Measurements from ENCODE around the gene ZNF213. TPM values are rescaled to one million over a fixed set of nuclear protein-coding genes. Genes with fewer than 3 reads are reported as not detected.
A peak's percentile ranks its signal among the peaks of the same experiment; 100 is the strongest.

The ZNF213 gene
- total RNA-seq, 4 donors from 2014 or later: 3.9 to 14.3 (median 6.4) TPM

- peak overlapping the region in 3 of 4 donors; percentile 65 to 76 (median 68) for H3K27ac ChIP-seq
- H3K4me1 ChIP-seq: peaks cover 28 to 49% (median 31%) of the 10 kb centered on the region in 3 donors
- TF ChIP-seq POLR2A (IDR thresholded peaks at IDR 0.05): no peak
- TF ChIP-seq CTCF (IDR thresholded peaks at IDR 0.05): no peak
- H3K36me3 ChIP-seq: no peaks in the 10 kb centered on the region
- no peaks in the 10 kb centered on the region for H3K9me3 ChIP-seq
- 11 to 13% methylated on average over 7 to 8 of the region's 8 CpGs for WGBS, 2 donors
- H3K4me3 ChIP-seq: peak overlapping the region in 3 of 4 donors; percentile 65 to 85 (median 69)
- DNase-seq: no peak
- intact Hi-C loops (cut with DNase I): no loop called here
- H3K27me3 ChIP-seq: no peaks in the 10 kb centered on the region
Measured at GRCh38 chr16:3152991-3153368, 18.2 kb downstream of the ZNF213 start.

DNA sequence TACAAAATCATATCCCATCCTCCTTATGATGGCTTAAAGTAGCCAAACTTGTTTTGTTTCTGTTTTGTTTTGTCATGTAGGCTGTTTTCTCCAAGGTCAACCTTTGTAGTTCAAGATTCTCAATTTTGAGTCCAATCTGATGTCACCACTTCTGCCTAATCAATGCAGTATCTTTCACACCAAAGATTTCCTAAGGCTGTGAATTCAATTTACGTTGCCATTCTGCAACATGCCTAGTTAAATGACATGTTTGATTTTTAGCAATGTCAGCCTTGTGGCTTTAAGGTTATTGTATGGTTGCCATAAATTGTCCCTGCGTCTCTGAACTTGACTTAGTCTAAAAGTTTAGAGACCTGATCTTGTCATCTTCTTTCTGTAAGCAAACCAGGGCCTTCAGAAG, 20.4 kb downstream of the ZNF213 start:
- WGBS, 2 donors: 76 to 100% methylated on average over 2 of the region's 2 CpGs
- Histone ChIP-seq H3K9me3 (no peaks in the 10 kb centered on the region), H3K4me3 (no peak overlapping the region), H3K4me1 (peaks cover 26 to 55% (median 27%) of the 10 kb centered on the region in 3 donors), H3K27me3 (peaks cover 0 to 5% (median 0%) of the 10 kb centered on the region in 4 donors), H3K27ac (no peak overlapping the region), H3K36me3 (no peaks in the 10 kb centered on the region)
- intact Hi-C loops (cut with DNase I): no loop called here
- TF ChIP-seq POLR2A (IDR thresholded peaks at IDR 0.05) (no peak), CTCF (IDR thresholded peaks at IDR 0.05) (no peak)
- DNase-seq: no peak

GRCh38 chr16:3155972-3156371, 21.1 kb downstream of the ZNF213 start:
- peaks cover 0 to 8% (median 0%) of the 10 kb centered on the region in 4 donors for H3K27me3 ChIP-seq
- H3K4me1 ChIP-seq: peaks cover 23 to 52% (median 27%) of the 10 kb centered on the region in 3 donors
- intact Hi-C loops (cut with DNase I): no loop called here
- no peaks in the 10 kb centered on the region for H3K9me3 ChIP-seq
- DNase-seq: no peak
- H3K4me3 ChIP-seq: no peak overlapping the region
- TF ChIP-seq CTCF (IDR thresholded peaks at IDR 0.05) (no peak), POLR2A (IDR thresholded peaks at IDR 0.05) (no peak)
- 92 to 95% methylated on average over 2 to 3 of the region's 3 CpGs for WGBS, 2 donors
- no peak overlapping the region for H3K27ac ChIP-seq
- H3K36me3 ChIP-seq: no peaks in the 10 kb centered on the region

GRCh38 chr16:3157229-3158025, 22.6 kb downstream of the ZNF213 start:
- 1 to 3% methylated on average over 17 to 20 of the region's 59 CpGs for WGBS, 2 donors
- DNase-seq: no peak

More at GRCh38 chr16:3157229-3158025, 22.6 kb downstream of the ZNF213 start:
- H3K4me1 ChIP-seq: peaks cover 12 to 37% (median 12%) of the 10 kb centered on the region in 3 donors
- H3K4me3 ChIP-seq: peak overlapping the region; percentile 69 to 96 (median 83)
- intact Hi-C loops (cut with DNase I): no loop called here
- H3K27ac ChIP-seq: peak overlapping the region; percentile 88 to 97 (median 88)
- TF ChIP-seq POLR2A (IDR thresholded peaks at IDR 0.05) (no peak), CTCF (IDR thresholded peaks at IDR 0.05) (no peak)
- no peaks in the 10 kb centered on the region for H3K36me3 ChIP-seq
- no peaks in the 10 kb centered on the region for H3K9me3 ChIP-seq
- peaks cover 0 to 20% (median 0%) of the 10 kb centered on the region in 4 donors for H3K27me3 ChIP-seq

Measured in esophagus squamous epithelium (tissue), 5 donors.